Endothelial cell of umbilical vein (primary cell): ENCODE data around the gene YTHDF1. TPM values are rescaled to one million over a fixed set of nuclear protein-coding genes. Genes with fewer than 3 reads are reported as not detected.

Experiments used
- BruUV-seq: library from RNA; stranded (reverse); fragments of 400-500 nt; replicated peaks from 2 replicates; lab custom pipeline; 2021; lab: Mats Ljungman, UMichigan
- CTCF ChIA-PET: fragments of 300-600, 350-600 bp; sonication (Branson Sonifier 250); formaldehyde crosslinking; loops from one replicate; lab custom pipeline; 2021; ENCODE audit warnings: antibody characterized with exemption, inconsistent platforms; lab: Charles Lee
- POLR2A ChIA-PET: fragments of 300-600, 350-600 bp; sonication (Branson Sonifier 250); formaldehyde crosslinking; loops from one replicate; lab custom pipeline; 2021; ENCODE audit warnings: antibody characterized with exemption, inconsistent platforms; lab: Charles Lee
- DNase-seq: peaks from one replicate; pipeline ENCODE4 v3.0.0-alpha.2; 2011; ENCODE audit warnings: low read depth, low spot score
- FAIRE-seq: peaks from 2 replicates; lab custom pipeline; 2011; peaks lifted over from hg19 to GRCh38; lab: Jason Lieb, UNC
- H2AFZ ChIP-seq: 2 replicates; pipeline ENCODE4 v1.6.0; 2012; ENCODE audit warnings: low read depth, low read length, control low read depth, inconsistent platforms
- H3K27ac ChIP-seq: 2 replicates; pipeline ENCODE4 v1.5.1; 2011; ENCODE audit warnings: low read depth, mild to moderate bottlenecking, control low read depth, low read length, moderate library complexity; ENCODE audit not compliant: insufficient read depth
- H3K27me3 ChIP-seq, 2 experiments: 2 replicates each; pipeline versions ENCODE4 v1.6.0 to v1.6.1; 2011; ENCODE audit warnings: low read length in 2 of 2, mixed read lengths in 1 of 2; ENCODE audit not compliant: control insufficient read depth in 2 of 2, insufficient read depth in 2 of 2
- H3K36me3 ChIP-seq, 2 experiments: 2 replicates in 1 of 2; 3 replicates in 1 of 2; pipeline ENCODE4 v1.5.1; 2011; ENCODE audit warnings: low read length in 2 of 2, mild to moderate bottlenecking in 1 of 2, moderate library complexity in 1 of 2; ENCODE audit not compliant: control insufficient read depth in 2 of 2, insufficient read depth in 2 of 2; ENCODE audit errors: extremely low read depth in 1 of 2
- H3K4me1 ChIP-seq: 3 replicates; pipeline ENCODE4 v1.5.1; 2011; ENCODE audit warnings: mild to moderate bottlenecking, low read length; ENCODE audit not compliant: control insufficient read depth, insufficient read depth; ENCODE audit errors: extremely low read depth
- H3K4me2 ChIP-seq: 2 replicates; pipeline ENCODE4 v1.6.1; 2011; ENCODE audit warnings: low read length, control low read depth, mixed read lengths; ENCODE audit not compliant: insufficient read depth
- H3K4me3 ChIP-seq, 3 experiments: fragments of 200-600 bp in 1 of 3; sonication (generic), shearing (Covaris generic) in 1 of 3; replicated peaks in 1 of 3; 2 replicates each; pipeline ENCODE4 v1.5.1; 2011 to 2016; ENCODE audit warnings: control low read depth in 3 of 3, low read length in 3 of 3, mild to moderate bottlenecking in 2 of 3, inconsistent platforms in 1 of 3, low read depth in 1 of 3, moderate library complexity in 1 of 3; ENCODE audit not compliant: insufficient read depth in 1 of 3
- H3K79me2 ChIP-seq: 2 replicates; pipeline ENCODE4 v1.6.0; 2012; ENCODE audit warnings: low read length, inconsistent platforms; ENCODE audit not compliant: control insufficient read depth, insufficient read depth
- H3K9ac ChIP-seq: replicated peaks from 2 replicates; pipeline ENCODE3; 2011; ENCODE audit warnings: low read length, control low read depth; ENCODE audit not compliant: insufficient read depth; ENCODE audit errors: extremely low read depth
- H3K9me1 ChIP-seq: replicated peaks from 3 replicates; pipeline ENCODE4 v1.6.0; 2011; ENCODE audit warnings: mild to moderate bottlenecking, low read length; ENCODE audit not compliant: control insufficient read depth, insufficient read depth; ENCODE audit errors: extremely low read depth
- H3K9me3 ChIP-seq: replicated peaks from 2 replicates; pipeline ENCODE4 v1.5.1; 2012; ENCODE audit warnings: low read length, inconsistent platforms; ENCODE audit not compliant: control insufficient read depth, insufficient read depth
- H4K20me1 ChIP-seq: replicated peaks from 2 replicates; pipeline ENCODE3; 2011; ENCODE audit warnings: mild to moderate bottlenecking, low read length; ENCODE audit not compliant: control insufficient read depth, insufficient read depth; ENCODE audit errors: extremely low read depth
- CTCF ChIP-seq, 2 donors: IDR thresholded peaks; 1 replicate in 1 of 2; 2 replicates in 1 of 2; pipeline ENCODE4 v1.5.1; 2011; ENCODE audit warnings: low read length in 2 of 2, mild to moderate bottlenecking in 2 of 2, moderate library complexity in 2 of 2, control low read depth in 1 of 2, inconsistent platforms in 1 of 2, low read depth in 1 of 2; ENCODE audit not compliant: insufficient read depth in 1 of 2; ENCODE audit errors: extremely low read depth in 1 of 2
- EZH2 ChIP-seq: IDR thresholded peaks from 2 replicates; pipeline ENCODE4 v1.6.1; 2012; ENCODE audit warnings: borderline replicate concordance, low read depth, mild to moderate bottlenecking, moderate library complexity, low read length, inconsistent platforms; ENCODE audit not compliant: severe bottlenecking
- FOS ChIP-seq: IDR thresholded peaks from 2 replicates; pipeline ENCODE4 v1.6.1; 2011; ENCODE audit warnings: mild to moderate bottlenecking, low read length, moderate library complexity, borderline replicate concordance; ENCODE audit not compliant: insufficient read depth
- GATA2 ChIP-seq: IDR thresholded peaks from 2 replicates; pipeline ENCODE4 v1.7.0; 2011; ENCODE audit warnings: low read depth, mild to moderate bottlenecking, moderate library complexity, mixed read lengths, low read length; ENCODE audit not compliant: insufficient read length, insufficient read depth
- MAX ChIP-seq: IDR thresholded peaks from 2 replicates; pipeline ENCODE4 v1.6.1; 2011; ENCODE audit not compliant: insufficient read depth, insufficient read length
- MYC ChIP-seq: IDR thresholded peaks from one replicate; pipeline ENCODE4 v1.6.1; 2011; ENCODE audit warnings: mild to moderate bottlenecking, low read depth, low read length
- POLR2AphosphoS5 ChIP-seq: IDR thresholded peaks from 2 replicates; pipeline ENCODE4 v1.6.1; 2012; ENCODE audit warnings: low read depth, mild to moderate bottlenecking, control low read depth, low read length, moderate library complexity; ENCODE audit not compliant: insufficient read depth
- dilution Hi-C: fragments of 300-500 bp; cut with MboI; formaldehyde crosslinking; loops from one replicate; pipeline ENCODE4 v1.15.0; 2019; ENCODE audit warnings: low sequenced_read_pairs; ENCODE audit not compliant: extremely low pct_ligation_motif_present
- intact Hi-C: fragments of 100-400 bp; cut with micrococcal nuclease; formaldehyde crosslinking; loops from one replicate; pipeline ENCODE4 v1.10.0; 2022
- polyA plus RNA-seq, 4 experiments: library from polyadenylated mRNA; depleted of rRNA in 3 of 4; stranded (reverse) in 3 of 4; unstranded in 1 of 4; fragments of >200 nt; gene quantifications; 2 replicates each; pipeline versions ENCODE4 v1.2.1 to v1.2.3, GENCODE V29; 2011 to 2012; ENCODE audit warnings: missing spikeins in 1 of 4
- total RNA-seq: library from RNA; stranded (reverse); gene quantifications from 2 replicates; pipeline ENCODE4 v1.2.3, GENCODE V29; 2021

Gene YTHDF1
- total and polyA plus RNA-seq, 2 donors (not counting 3 experiments of a cell fraction or from before 2014, with no cell fraction given): 25.2 to 44.4 TPM

- H3K4me2 ChIP-seq: peak overlapping the region; percentile 82
- dilution Hi-C loops (no loop called here), intact Hi-C loops (loop anchor here (1.0 to 5.0 kb wide), 2 partner anchors 33 to 159 kb away; no protein-coding TSS in a partner anchor)
- no peak for TF ChIP-seq MAX
- no peak for TF ChIP-seq EZH2
- no peak for TF ChIP-seq POLR2AphosphoS5
- TF ChIP-seq CTCF (IDR thresholded peaks at IDR 0.05; ENCODE audit: extremely low read depth in 1 of 2, insufficient read depth in 1 of 2, low read depth in 1 of 2, low read length in 2 of 2): peak; percentile 55 to 76
- TF ChIP-seq FOS: no peak
- TF ChIP-seq MYC: no peak
- no peak for TF ChIP-seq GATA2
- peak; percentile 66 for DNase-seq
- POLR2A ChIA-PET: no interaction called here
- H3K27ac ChIP-seq: peak overlapping the region; percentile 79
- peaks cover 54% of the 10 kb centered on the region for H3K79me2 ChIP-seq
- CTCF ChIA-PET: interaction anchor here (1.0 to 3.7 kb wide), 16 partner anchors 9 to 243 kb away, joined by 3 to 30 read pairs (median 4); partner anchors contain the start of gene ARFGAP1
- peak overlapping the region; percentile 59 to 94 (median 86) for H3K4me3 ChIP-seq
- peaks cover 4% of the 10 kb centered on the region for H4K20me1 ChIP-seq
- H3K4me1 ChIP-seq: peaks cover 13% of the 10 kb centered on the region
- H3K36me3 ChIP-seq: peaks cover 13 to 15% of the 10 kb centered on the region in 2 experiments
- no peaks in the 10 kb centered on the region for H3K9me3 ChIP-seq
- BruUV-seq: TSS peak; percentile 62
- peak overlapping the region; percentile 94 for H3K9ac ChIP-seq
- H3K9me1 ChIP-seq: no peaks in the 10 kb centered on the region
- peak; percentile 85 for FAIRE-seq
- peak overlapping the region; percentile 28 for H2AFZ ChIP-seq
- H3K27me3 ChIP-seq: no peaks in the 10 kb centered on the region
These were observed 560 bp downstream of the YTHDF1 start for GRCh38 chr20:63215101-63216040.
